HG02973 (cell line): ENCODE measurements around the gene SLC1A7.

Source experiments
- ATAC-seq: cut with Tn5 transposase; IDR thresholded peaks from one replicate; pipeline ENCODE4 v1.9.1; 2021; ENCODE audit warnings: moderate library complexity; ENCODE audit not compliant: unreplicated experiment

SLC1A7 gene

GRCh38 chr1:53134042-53134485, 8.4 kb downstream of the SLC1A7 start:
- ATAC-seq, result no peak

- ATAC-seq, result no peak
Measured at GRCh38 chr1:53133261-53134041, 9.0 kb downstream of the SLC1A7 start.

GRCh38 chr1:53132176-53132575, 10.3 kb downstream of the SLC1A7 start:
- ATAC-seq, result no peak

GRCh38 chr1:53131590-53131938, 10.9 kb downstream of the SLC1A7 start:
- ATAC-seq, result no peak

- no peak for ATAC-seq
Measured at GRCh38 chr1:53130878-53131589, 11.4 kb downstream of the SLC1A7 start.

- ATAC-seq, result no peak
Measured at GRCh38 chr1:53130598-53130877, 11.9 kb downstream of the SLC1A7 start.

GRCh38 chr1:53129891-53130597, 12.4 kb downstream of the SLC1A7 start:
- no peak for ATAC-seq

- no peak for ATAC-seq
Measured at GRCh38 chr1:53128401-53128800, 14.0 kb downstream of the SLC1A7 start.

GRCh38 chr1:53127546-53127945, 14.9 kb downstream of the SLC1A7 start:
- ATAC-seq, result no peak

- ATAC-seq, result no peak
Measured at GRCh38 chr1:53126495-53126894, 15.9 kb downstream of the SLC1A7 start.

GRCh38 chr1:53125623-53126360, 16.6 kb downstream of the SLC1A7 start:
- no peak for ATAC-seq

GRCh38 chr1:53125122-53125521, 17.3 kb downstream of the SLC1A7 start:
- ATAC-seq, result no peak

GRCh38 chr1:53123453-53124140, 18.8 kb downstream of the SLC1A7 start:
- ATAC-seq, result no peak

GRCh38 chr1:53122961-53123413, 19.5 kb downstream of the SLC1A7 start:
- no peak for ATAC-seq

- no peak for ATAC-seq
Measured at GRCh38 chr1:53122201-53122885, 20.1 kb downstream of the SLC1A7 start.

GRCh38 chr1:53121319-53122172, 20.9 kb downstream of the SLC1A7 start:
- no peak for ATAC-seq

- no peak for ATAC-seq
Measured at GRCh38 chr1:53120659-53121058, 21.8 kb downstream of the SLC1A7 start.

GRCh38 chr1:53117836-53118235, 24.6 kb downstream of the SLC1A7 start:
- no peak for ATAC-seq

GRCh38 chr1:53116933-53117600, 25.4 kb downstream of the SLC1A7 start:
- no peak for ATAC-seq
